NCI-H82 treated with DMSO at 0.1 percent for 48 hours (cell line): ENCODE data around the gene B3GALT6.

ENCODE experiments used
- DNase-seq: peaks from one replicate; lab custom pipeline; 2025; ENCODE audit not compliant: unreplicated experiment; lab: John Stamatoyannopoulos, UW

B3GALT6 gene

GRCh38 chr1:1200876-1201810 is 30.9 kb upstream of the B3GALT6 start:
- DNase-seq, result no peak

GRCh38 chr1:1202831-1203560 is 29.0 kb upstream of the B3GALT6 start:
- no peak for DNase-seq

GRCh38 chr1:1203561-1204424 is 28.2 kb upstream of the B3GALT6 start:
- no peak for DNase-seq

DNA sequence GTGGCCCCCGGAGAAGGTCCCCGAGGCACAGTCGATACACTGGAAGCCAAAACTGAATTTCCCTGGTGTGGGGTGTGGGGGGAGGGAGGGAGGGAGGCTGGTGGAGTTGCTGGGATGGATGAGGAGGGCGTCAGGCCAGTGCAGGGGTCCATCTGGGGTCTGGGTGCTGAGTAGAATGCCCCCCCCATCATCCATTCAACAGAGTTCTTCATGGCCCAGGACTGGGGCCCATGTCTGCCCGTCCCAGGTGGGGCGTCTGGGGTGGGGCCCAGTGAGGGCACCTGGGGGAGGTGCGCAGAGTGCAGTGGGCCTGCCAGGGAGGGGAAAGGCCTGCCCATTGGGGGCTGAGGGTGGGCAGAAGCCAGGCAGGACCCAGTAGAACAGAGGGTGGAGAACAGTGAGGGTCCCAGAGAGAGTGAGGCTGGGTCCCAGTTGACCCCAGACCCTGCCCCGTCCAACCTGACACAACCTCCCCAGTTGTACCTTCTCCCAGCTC is 27.6 kb upstream of the B3GALT6 start:
- no peak for DNase-seq

DNA sequence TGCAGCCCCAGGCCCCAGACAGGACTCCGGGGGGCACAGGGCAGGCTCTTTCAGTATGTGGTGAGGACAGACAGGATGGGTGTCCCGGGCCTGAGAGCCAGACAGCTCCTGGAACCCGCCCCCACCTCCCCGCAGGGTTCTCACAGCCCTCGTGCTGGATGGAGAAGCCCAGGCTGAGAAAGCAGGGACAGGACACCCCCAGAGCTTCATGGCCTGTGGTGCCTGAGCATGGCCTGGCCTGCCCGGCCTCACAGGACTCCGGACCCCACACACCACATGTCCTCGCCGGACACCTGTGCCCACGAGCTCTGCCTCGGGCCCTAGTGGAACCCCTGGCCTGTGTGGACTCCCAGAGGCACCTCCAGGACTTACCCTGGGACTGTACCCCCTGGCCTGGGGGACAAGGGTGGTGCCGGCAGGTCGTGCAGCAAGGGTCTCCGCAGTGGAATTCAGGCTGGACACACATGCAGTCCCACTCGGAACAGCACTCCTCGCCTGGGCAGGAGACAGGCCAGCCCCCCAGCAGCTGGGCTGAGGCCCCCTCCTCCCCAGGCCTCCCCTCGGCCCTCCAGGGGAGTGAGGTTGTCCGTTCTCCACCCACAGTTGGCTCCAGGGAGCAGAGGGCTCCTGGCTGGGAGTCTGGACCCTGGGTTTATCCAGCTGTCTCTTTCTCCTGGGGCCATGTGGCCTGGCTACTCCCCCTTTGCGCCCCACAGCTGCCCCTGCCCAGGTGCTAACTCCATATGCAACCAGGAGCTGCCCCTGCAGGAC is 26.9 kb upstream of the B3GALT6 start:
- no peak for DNase-seq

GRCh38 chr1:1205769-1206375 is 26.2 kb upstream of the B3GALT6 start:
- DNase-seq, result no peak

GRCh38 chr1:1206376-1206965 is 25.6 kb upstream of the B3GALT6 start, which contains the start of gene TNFRSF18:
Gene TNFRSF18 (minus strand): TSS chr1:1206592. CDS start chr1:1206571, 21 bp downstream.
- no peak for DNase-seq

DNA sequence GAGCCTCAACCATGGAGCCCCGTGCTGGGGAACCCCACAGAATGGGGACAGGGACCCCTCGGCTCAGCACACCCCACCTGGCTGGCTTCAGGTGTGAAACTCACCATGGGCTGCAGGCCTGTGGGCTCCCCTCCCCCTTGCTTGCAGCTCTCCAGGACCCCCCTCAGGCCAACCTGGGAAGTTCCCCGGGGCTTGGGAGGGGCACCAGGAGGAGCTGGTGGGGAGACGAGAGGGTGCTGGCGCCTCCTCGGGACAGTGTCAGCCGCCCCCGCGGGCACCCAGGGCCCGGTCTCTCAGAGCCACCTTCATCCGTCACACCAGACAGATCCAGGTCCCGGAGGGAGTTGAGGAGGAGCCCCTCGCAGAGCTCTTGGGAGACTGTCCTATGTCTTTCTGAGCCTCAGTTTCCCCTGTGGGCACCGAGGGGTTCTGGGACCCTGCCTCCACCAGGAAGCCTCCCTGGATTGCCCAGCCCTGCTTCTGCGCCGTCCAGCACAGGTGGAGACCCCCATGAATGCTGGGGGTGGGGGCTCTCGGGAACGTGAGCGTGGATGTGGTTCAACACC is 25.0 kb upstream of the B3GALT6 start:
- no peak for DNase-seq

DNA sequence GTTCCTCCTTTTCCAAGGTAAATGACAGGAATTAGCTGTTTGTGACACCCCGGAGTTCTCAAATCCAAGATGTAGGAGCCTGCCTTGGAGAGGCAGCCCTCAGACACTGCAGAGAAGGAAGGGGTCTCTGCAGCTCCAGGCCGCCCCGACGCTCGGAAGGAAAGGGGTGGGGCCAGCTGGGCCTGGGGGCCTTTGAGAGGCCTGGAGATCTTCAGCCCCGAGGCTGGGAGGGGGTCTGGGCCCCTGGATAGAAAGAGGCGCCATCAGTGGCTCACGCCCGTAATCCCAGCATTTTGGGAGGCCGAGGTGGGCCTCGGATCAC is 24.5 kb upstream of the B3GALT6 start:
- DNase-seq, result no peak

- DNase-seq, result no peak
Measured at GRCh38 chr1:1208713-1209433, 23.2 kb upstream of the B3GALT6 start.

DNA sequence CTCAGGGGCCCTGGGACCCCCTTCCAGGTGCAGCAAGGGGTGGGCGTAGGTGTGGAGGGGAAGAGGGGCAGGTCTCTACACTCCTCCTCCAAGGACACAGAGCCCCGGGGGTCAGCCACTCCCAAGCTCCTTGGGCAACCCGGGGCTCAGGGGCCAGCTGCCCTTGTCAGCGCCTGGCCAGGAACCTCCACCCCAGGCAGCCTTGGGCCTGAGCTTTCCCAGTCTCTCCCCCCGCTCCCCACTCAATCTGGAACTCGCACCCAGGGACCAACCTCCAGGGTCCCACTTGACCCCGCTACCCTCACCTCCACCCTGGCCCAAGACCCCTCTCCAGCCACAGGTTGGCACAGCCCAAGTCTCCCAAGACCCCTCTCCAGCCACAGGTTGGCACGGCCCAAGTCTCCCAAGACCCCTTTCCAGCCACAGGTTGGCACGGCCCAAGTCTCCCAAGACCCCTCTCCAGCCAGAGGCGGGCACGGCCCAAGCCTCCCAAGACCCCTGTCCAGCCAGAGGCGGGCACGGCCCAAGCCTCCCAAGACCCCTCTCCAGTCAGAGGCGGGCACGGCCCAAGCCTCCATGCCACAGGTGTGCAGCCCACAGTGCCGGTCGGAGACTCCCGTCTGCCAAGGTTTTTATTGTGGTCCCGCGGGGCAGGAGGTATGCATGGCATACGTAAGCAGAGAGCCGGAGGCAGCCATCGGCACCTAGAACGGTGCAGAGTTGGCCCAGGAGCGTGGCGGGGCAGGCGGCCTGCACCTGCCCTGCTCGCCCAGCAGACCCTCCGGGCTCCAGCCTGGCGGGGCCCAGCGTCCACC is 21.1 kb upstream of the B3GALT6 start:
- no peak for DNase-seq

DNA sequence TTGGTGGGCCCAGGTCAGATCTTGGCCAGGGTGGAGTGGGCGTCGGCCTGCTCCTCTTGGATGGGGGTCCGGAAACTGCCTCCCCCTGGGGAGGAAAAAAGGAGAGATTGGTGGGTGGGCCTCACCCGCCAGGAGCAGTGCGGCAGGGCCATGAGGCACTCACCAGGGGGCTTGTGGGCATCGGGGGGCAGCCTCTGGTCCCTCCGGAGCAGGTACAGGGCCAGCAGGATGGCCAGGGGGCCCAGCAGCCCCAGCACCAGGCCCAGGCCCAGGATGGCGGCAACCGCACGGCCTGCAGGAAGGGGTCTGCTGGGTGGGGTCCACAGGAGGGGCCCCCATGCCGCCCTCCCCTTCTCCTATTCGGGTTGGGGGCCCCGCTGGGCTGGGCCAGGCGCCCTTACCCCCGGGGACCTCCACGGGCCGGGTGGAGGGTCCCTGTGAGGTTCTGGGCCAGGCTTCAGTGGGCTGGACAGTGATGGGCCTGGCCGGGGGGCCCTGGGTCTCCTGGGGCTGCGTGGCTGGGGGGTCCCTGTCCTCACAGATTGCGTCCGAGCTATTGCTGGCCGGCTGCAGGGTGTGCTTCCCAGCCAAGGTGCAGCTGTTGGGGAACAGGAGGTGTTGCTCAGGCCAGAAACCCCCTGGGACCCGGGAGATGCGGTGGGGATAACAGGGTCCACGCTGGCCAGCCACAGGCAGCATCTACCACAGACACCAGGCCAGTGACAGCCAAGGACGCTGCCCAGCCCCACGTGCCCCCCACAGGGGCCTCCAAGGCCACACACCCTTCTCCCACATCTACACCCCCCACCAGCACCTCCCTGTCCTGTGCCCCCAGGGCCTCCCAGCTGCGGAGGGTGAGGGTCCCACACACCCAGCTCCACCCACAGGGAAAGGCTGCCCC is 20.2 kb upstream of the B3GALT6 start:
- DNase-seq, result no peak

DNA sequence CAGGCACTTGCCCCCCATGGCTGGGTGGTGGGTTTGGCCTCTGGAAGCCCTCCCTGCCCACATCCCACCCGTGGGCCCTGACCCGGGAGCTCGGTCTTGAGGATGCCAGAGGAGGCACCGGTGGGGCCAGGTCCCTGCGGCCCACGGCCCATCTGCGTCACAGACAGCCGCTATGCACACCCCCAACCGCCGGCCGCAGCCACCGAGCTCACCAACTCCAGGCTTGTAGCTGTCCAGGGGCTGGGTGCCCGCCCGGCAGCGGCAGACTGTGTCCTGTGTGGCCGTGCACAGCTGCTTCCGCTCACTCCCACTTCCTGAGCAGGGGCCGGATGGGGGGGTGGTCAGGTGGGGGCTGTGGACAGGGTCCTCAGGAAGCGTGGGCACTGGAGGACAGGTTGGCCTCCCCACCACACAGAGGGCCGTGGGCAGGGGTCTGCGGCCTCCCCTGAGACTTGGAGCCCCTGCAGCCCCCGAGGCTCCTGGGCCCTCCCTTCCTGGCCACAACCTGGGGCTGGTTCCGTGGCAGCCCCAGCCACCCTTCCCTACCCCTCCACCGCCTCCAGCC is 19.2 kb upstream of the B3GALT6 start:
- no peak for DNase-seq

GRCh38 chr1:1213345-1214265 is 18.4 kb upstream of the B3GALT6 start, which contains the start of gene TNFRSF4:
Gene TNFRSF4 (minus strand): TSS chr1:1214153. CDS start chr1:1214127, 26 bp downstream.
- no peak for DNase-seq

- no peak for DNase-seq
Measured at GRCh38 chr1:1215080-1215676, 16.9 kb upstream of the B3GALT6 start.
